NCI-H526 (cell line): ENCODE data around the gene STK32C.

Experiments used
- DNase-seq, 2 experiments: peaks; one replicate each; lab custom pipeline; 2025; lab: John Stamatoyannopoulos, UW

STK32C gene

DNA sequence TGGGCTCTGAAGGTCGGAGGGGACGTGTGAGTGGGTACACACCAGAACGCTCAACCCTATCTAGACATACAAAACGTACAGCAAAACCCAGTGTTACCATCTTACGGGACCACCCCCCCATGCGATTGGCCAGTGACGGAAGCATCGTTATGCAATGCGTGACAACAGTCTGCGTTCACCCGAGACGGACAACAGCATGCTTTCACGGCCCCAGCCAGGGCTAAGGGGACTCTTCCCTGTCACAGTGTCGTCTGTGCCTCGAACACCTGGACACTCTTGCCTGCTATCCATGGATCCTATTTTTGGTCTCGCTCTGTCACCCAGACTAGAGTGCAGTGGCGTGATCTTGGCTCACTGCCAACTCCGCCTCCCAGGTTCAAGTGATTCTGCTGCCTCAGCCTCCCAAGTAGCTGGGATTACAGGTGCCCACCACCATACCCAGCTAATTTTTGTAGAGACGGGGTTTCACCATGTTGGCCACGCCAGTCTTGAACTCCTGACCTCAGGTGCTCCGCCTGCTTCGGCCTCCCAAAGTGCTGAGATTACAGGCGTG, 97.7 kb downstream of the STK32C start:
- no peak for DNase-seq

DNA sequence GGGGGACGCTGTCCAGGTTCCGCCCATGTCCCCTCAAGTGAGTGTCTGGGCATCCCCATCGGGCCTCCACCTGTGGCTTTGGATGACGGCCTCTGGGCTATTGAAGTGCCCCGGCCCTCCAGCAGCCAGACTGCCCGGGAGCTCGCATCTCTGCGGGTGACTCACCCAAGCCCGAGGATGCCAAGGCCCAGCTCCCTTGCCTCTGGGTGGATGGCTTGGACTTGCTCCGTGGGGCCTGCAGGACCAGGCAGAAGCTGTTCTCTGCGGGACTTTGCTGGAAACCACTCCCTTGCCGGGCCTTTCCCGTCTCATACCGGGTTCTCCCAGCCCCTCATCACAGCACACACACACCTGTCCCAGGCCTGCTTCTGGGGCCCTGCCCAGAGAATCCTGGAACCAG, 98.6 kb downstream of the STK32C start:
- DNase-seq: no peak

DNA sequence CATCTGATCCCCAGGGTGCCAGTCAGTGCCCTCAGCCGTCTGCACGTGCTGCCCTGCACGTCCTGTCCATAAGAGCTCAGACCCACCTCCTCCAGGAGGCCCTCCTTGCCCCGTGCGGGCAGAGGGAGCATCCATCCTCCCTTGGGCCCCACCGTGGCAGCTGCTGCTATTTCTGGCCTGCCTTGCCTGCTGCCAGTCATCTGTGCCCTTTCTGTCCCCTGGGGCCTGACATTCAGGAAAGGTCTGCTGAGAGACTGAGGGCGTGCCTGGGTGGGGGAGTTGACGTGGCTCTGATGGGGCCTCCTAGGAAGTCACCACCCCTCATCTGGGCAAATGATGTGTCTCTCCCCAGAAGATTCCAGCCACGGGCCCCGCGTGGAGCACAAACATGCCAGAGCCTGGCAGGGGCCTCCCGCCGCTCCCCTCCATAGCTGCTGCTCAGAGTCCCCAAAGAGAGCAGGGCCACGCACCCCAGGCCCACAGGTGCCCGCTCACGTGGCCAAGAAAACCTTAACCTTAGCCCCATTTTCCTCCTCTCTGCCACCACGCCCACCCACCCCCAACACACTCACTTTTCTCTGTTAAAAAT, 99.2 kb downstream of the STK32C start:
- no peak for DNase-seq

DNA sequence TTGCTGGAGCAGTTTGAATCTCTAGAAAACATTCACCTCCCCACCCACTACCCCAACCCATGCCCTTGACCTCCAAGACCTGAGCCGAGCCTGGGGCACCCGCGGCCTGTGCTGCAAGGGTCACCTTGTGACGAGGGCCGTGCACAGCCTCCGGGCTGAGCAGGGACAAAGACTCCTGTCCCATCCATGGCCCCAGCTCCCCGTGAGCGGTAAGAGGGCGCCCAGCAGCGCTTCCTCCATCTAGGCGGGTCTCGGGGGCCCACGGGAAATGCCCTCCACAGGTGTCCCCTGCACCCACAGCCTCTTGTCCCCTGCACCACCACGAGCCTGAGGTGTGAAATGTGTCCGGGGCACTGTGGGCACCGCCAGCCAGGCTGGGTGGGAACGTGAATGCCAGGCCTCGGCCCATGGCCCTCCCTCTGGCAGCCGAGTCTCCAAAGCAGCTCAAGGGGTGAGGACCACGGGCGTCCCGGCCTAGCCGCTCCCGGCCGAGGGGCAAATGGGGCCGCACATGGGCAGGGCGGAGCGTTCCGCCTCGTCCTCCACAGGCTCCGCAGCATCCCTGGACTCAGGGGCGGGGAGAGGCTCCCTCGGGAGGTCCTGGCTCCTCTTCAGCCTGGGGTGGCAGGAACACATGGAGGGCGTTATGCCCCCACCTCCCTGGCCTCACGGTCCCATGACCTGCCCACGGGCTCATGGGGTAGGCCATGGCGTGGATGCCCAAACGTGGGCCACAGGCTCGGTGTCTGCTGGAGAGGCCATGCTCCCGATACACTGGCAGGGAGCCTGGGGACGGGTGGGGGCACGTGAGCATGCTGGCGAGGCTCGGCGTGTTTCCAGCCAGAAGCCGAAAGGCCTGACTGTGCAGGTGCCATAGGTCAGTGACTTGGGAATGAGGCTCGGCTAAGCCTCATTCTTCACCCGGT, 100.0 kb downstream of the STK32C start:
- DNase-seq: no peak

DNA sequence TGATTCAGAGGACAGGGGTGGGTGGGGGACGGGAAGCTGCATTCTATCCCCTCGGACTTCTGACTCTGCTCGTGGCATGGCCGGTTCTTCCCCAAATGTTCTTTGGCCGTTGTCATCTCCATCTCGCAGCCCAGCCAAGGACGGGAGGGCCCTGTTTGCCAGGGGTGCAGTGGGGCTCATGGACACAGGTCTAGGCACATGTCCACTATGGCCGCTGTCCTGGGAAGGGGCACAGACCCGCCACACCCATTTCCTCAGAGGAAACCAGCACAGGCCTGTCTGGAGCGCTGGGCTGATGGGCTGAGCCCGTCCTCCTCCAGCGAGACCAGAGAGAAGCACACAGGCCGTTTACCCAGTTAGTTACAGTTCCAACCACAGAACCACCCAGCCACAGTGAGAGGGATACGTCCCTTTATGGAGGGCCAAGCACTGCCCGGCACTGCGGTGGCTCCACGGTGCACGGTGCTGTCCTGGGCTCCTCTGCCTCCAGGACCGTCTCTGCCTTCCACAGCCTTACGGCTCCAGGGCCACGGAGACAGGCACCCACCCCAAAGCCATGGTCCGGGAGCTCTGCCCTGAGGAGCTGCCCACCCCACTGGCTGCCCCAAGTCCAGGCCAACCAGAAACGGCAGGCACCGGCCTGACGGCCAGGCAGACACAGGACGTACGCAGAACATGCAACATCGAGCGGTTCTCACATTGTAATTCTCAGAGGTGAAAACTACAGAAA, 100.8 kb downstream of the STK32C start:
- no peak for DNase-seq

- no peak for DNase-seq
Measured at GRCh38 chr10:132206377-132206745, 101.4 kb downstream of the STK32C start.

DNA sequence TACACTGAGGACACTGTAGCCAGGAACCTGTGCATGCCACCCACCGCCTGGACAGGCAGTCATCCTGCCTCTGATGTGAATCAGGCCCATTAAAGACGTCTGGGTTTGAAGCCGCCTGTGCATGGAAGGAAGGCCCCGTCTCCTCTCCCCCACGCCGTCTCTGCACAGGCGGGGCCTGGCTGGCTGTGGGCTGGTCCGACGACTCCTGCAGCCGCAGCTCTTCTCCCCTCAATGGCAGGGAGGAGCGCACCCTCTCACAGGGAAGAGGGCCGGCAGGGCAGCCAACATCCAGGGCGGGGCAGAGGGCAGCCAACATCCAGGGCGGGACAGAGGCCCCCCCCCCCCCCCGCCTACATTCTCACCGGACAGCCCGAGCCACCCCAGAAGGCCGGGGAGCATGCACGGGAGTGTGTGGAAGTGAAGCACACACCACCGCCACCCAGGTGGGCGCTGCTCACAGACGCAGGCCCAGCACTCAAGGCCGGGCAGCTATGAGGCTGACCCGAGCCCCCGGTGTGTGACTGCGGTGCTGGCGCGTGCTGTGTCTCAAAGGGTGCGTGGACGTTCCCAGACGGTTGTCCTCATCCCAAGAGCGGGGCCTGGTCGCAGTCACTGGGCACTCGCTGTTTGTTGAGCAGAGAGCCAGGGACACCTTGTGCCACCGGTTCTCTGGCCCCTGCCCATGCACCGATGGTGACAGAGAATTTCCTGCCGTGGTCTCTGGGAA, 101.9 kb downstream of the STK32C start:
- DNase-seq: no peak

DNA sequence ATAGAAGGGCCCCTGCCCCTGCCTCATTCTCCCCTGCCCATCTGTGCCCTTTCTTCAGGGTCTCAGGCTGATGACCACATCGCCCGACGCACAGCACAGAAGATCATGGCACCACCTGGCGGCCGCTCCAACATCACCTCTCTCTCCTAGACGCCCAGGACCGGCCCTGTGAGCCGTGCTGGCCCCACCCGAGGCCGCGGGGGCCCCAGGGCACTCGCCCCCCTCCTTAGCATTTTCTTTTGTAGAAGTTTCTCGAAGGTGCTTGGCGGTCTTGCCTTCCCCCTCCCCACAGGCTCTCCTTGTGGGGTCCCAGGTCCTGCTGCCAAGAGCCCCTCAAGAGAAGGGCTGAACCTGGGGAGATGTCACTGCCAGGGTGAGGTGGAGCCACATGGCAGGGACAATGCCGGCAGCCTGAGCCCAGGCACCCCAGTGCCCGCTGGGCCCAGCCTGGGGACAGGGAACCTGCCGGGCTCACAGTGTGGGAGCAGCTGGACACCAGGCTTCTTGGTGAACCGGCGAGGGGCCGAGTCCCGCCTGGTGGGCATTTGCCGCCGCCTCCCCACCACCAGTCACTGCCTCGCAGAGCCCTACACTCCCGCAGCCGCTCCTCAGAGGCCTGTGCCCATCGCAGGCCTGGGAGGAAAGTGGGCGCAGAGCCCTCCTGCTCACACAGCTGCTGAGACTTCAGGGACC, 102.8 kb downstream of the STK32C start:
- no peak for DNase-seq

- no peak for DNase-seq
Measured at GRCh38 chr10:132204078-132204780, 103.5 kb downstream of the STK32C start.

GRCh38 chr10:132203256-132204077, 104.3 kb downstream of the STK32C start:
- DNase-seq: no peak

GRCh38 chr10:132202070-132202970, 105.4 kb downstream of the STK32C start:
- no peak for DNase-seq

GRCh38 chr10:132201111-132201969, 106.4 kb downstream of the STK32C start:
- DNase-seq: no peak

DNA sequence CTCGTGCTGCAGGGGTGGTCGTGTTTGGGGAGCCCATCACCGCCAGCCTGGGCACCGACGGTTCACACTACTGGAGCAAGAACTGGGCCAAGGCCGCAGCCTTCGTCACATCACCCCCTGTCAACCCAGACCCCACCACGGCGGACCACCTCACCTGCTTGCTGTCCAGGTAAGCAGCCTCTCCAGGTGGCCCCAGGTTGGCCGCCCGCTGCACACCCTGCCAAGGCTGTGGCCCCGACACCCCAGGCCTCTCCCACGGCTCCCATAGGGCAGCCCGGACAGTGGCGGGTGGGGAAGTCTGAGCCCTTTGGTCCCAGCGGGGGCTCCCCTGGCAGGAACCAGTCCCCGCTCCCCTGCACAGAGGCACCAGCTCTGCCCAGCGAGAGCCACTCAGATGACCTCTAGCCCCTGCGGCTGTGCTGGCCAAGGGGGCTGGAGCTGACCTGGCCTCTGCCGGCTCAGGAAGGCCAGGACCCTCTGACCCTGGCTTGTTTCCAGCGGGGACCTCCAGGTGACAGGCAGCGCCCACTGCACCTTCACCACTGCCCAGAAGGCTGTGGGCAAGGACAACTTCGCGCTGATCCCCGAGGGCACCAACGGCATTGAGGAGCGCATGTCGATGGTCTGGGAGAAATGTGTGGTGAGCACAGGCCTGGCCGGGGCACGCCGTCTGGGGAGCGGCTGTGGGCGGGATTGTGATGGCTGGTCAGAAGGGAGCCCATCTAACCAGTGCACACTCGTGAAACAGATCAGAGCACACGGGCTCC, 107.2 kb downstream of the STK32C start:
- no peak for DNase-seq

GRCh38 chr10:132199854-132200311, 107.9 kb downstream of the STK32C start:
- no peak for DNase-seq

- DNase-seq: no peak
Measured at GRCh38 chr10:132199268-132199853, 108.4 kb downstream of the STK32C start.

DNA sequence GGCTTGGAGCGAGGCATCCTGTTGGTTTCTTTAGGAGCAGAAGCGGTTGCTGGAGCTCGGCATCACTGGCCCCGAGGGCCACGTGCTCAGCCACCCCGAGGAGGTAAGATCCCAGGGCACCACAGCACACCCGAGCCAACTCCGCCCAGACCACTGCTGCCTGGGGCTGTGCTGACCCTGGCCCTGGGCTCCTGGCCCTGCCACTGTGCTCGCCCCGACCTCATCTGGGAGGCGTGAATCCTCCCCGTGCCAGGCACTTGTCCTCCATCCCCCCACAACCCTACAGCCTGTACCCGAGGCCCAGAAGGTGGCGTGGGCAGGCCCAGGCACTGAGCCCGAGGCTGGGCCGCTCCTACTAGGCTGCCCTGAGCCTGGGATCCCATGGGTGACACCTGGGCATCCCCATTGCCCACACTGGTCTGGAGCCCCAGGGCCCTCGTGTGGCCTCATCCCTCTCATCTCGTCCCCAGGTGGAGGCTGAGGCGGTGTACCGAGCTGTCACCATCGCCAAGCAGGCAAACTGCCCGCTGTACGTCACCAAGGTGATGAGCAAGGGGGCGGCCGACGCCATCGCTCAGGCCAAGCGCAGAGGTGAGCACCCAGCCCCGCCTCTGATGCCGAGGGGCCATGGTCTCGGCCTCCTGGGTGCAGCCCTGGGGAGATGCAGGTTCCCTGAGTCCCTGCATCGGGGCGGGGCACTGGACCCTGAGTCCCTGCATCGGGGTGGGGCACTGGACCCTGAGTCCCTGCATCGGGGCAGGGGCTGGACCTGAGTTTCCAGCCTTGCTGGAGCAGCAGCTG, 109.2 kb downstream of the STK32C start:
- no peak for DNase-seq
